ENCODE results near the gene BMP6.

BMP6 gene

DNA sequence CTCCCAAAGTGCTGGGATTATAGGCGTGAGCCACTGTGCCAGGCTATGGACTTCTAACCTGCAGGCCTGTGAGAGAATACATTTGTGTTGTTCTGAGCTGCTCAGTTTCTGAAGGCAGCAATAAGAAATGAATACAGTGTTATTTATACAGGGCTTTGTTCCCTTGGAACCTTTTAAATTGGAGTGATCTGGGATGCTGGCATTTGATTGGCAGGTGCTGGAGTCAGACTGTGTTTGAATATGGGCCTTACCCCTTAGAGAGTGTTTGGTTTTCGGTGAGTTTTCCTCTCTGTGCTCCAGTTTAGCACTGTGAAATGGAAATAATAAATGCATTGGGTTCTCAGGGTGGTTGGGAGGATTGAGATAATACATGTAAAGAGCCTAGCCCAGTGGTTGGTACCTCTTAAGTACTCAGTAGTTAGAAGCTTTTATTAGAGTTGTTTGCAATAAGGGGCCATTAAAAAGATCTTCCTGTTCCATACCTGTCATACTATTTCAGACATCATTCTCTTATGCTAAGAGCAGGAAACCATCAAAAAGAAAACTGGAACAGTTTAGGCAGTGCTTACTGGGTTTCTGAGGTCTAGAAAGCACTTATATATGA, 22.1 kb downstream of the BMP6 start:
- no peak for DNase-seq (ENCODE audit: low read depth)

DNA sequence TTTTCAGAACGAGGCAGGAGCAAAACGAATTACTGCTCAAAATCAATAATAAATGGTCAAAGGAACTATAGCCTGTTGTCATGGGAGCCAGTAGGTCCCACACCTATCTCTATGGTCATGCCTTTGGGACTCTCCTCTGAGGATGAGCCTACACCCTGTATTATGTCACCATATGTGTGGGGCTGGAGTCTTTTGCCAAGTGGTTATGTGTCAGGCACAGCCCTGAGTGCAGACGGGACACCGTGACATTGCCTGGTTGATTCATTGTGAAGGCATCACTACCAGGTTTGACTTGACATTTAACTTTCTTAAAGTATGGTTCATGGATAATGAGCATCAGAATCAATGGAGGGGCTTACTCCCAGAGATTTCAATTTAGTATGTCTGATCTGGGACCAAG, 23.6 kb downstream of the BMP6 start:
- DNase-seq (ENCODE audit: low read depth) = no peak

DNA sequence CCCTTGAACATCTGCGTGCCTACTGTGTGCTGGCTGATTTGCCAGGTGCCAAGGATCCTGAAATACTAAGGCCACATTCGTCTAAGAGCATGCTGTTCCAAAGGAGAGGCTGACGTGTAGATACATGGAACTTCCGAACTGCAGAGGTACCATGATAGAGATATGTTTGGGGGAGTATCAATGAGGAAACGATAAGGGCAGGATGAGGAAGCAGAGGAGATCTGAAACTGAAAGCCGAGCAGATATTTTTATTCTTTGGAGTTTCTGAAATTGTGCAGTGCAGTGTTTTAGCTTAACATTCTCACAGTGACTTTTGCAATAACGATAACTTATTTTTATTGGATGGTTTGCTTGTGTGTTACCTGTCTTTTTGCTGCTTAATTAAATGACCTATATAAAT, 24.3 kb downstream of the BMP6 start:
- no peak for DNase-seq (ENCODE audit: low read depth)

DNA sequence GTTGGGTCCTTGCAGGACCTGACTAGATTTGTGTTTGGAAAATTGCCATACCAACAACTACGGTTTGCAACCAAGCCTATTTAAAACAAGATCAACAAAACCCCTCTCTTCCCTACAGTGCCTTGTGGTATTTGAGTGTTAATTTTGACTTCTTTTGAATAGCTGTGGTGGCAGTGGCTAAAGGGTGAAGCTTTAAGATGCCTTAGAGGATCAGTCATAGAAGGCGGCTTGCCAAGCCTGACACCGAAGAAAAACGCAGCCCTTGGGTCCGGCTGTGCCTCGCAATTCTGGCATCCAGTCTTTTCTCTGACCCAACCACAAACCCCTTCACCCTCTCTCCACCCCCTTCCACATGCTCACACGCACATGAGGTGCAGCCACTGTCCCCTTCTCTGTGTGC, 32.6 kb downstream of the BMP6 start:
- DNase-seq (ENCODE audit: low read depth) = no peak

DNA sequence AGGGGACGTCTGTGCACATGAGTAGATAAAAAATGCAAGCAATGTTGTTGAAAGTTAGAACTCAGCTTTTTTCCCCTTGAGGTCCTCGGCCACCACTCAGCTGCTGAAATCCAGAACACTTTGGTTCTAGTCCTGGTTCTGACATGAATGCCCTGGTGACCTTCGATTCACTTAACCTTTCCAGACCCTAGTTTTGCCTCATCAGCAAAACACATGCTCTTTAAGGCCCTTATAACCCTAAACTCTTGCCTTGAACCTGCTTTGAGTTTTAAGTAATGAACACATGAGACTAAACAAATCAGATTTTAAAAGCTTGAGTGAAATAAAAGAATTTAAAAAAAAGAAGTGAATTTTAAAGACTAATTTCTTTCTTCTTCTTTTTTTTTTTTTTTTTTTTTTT, 33.4 kb downstream of the BMP6 start:
- no peak for DNase-seq (ENCODE audit: low read depth)

DNA sequence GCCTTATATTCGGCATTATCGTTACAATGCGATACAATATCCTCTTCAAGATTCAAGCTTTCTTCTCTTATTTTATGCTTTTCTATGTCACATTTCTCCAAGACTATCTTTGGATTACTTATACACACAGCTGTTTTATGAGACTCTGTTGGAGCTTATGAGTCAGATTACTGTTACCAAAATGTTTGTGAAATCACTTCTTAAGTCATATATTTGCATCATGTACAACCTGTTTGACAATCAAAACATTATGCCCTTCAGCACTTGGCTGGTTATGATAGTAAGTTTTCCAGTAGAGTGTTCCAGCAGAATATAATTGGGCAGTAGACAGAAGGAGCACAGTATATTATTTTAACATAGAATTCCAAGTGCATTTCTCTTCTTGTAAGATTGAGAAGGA, 35.2 kb downstream of the BMP6 start:
- DNase-seq (ENCODE audit: low read depth) = no peak

DNA sequence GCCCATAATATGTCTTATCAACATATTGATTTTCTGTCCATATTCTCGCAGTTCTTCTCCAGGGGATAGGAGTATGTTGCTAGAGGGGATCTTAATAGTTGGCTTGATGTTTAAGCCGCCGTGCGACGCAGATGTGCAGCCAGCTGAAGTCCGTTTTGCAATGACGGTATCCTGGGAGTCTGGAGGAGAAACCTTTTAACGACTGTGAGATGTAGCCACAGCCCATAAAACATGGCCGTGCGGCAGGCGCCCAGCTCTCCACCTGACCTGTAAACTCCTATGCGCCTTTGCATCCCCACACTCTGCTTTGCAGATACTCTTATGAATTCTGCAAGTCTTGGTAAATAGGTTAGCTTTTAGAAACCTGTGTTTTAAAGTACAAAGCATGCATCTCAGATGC, 36.9 kb downstream of the BMP6 start:
- no peak for DNase-seq (ENCODE audit: low read depth)

DNA sequence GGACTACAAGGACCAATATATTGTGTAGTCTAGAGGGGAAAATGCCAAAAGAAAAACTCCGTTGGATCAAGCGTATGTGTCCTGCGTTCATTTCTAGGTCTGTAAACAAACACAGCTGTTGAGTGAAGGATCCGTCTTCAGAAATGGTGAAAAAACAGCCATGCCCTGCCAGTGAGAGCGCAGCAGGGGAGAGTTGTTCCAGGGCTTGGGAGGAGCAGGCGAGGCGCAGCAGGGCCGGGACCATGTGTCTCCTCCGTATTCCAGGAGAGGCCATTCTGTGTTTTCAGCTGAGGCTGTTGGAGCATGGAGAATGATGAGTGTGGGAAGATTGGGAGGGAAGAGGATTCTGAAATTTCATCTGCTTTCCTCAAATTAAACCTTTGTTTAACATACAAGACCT, 38.0 kb downstream of the BMP6 start:
- DNase-seq (ENCODE audit: low read depth) = no peak

DNA sequence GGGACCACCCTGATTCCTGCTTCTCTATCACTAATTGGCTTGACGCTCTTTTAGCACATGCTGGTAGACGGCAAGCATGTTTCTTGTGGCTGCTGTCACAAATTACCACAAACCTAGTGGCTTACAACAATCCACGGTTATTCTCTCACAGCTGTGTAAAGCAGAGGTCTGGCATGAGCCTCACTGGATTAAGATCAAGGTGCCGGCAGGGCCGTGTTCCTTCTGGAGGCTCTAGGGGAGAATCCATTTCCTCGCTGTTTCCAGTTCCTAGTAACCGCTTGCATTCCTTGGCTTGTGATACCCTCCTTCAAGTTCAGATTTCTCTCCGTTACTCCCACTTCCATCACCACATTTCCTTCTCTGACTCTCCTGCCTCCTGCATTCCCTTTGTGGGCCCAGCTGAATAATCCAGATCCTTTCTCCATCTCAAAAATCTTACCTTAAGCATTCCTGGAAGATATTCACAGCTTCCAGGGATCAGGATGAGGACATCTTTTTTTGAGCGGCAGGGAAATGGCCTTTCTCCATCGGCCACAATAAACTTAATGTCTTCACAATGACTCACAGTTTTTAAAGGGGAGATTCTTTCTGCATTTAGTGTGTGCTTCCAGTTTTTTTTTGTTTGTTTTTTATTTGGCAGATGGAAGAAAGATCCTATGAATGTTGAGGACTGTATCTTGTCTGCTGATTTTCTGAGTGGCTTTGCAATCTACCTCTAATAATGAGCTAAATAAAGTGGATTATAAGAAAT, 39.9 kb downstream of the BMP6 start:
- DNase-seq (ENCODE audit: low read depth) = no peak

DNA sequence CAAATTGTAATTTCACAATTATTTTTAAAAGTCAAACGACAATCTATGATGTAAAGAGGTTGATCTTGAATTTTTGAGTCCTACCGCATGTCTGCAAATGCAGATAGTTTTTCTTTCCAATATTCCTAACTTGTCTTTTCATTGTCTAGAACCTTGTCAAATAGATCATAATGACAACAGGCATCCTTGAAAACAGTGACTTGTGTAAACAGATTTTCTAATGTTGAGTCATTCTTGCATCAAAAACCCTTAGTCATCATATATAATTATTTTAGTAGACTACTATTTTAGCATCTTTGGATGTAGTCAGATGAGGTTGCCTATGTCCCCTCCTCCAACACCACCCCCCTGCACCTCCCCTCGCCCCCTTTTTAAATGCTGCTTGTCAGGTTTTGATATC, 43.8 kb downstream of the BMP6 start:
- DNase-seq (ENCODE audit: low read depth) = no peak

DNA sequence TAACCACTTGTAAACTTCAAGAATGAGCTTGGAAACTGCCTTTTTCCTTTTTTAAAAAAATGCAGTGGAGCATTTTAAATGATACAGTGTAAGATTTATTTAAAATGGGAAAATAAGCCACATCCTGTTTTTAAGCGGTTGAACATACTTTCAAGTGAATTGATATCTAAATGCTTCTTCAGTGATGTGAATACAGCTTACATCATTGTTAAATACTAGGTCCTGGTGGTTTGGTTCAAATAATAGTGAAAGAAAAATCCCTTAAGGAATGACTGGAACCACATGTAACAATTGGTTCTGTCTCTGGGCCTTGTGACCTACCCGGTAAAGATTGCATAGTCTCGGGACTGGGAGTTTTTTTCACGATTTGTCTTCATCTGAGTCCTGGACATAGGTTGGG, 44.2 kb downstream of the BMP6 start:
- DNase-seq (ENCODE audit: low read depth) = no peak

DNA sequence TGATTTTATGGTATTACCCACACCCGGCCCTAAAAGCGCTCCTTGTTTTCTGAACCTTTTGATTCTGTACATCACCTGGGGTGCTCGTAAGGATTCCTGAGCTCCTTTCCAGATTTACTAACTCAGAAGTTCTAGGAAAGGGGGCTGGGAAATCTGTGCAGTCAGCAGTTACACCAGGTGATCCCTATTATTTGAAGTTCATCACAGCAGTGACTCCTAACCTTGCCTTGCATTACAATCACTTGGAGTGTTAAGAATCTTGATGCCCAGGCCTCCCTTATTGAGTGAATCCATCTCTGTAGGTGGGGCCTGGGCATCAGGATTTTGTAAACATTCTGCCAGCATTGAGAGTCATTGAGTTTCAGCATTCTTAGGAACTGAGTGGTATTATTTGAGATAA, 44.7 kb downstream of the BMP6 start:
- DNase-seq (ENCODE audit: low read depth) = no peak

DNA sequence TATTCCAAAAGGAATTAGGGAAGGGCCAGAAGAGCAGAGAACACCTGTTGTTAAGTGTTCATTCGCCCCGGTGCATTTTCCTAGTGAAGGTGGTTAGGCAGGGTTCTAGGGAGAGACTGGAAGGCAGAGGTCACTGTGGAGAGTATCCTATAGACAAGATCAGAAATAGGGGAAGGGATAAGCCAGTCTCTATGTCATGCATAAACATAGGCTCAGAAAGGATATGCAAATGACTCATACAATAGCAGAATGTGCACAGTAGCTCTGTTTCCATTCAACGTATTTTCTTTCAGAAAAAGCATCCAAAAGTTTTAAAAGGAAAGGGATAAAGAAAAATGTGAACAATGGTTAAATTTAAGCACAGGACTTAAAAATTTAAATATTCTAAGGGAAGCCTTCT, 47.4 kb downstream of the BMP6 start:
- DNase-seq (ENCODE audit: low read depth) = no peak

DNA sequence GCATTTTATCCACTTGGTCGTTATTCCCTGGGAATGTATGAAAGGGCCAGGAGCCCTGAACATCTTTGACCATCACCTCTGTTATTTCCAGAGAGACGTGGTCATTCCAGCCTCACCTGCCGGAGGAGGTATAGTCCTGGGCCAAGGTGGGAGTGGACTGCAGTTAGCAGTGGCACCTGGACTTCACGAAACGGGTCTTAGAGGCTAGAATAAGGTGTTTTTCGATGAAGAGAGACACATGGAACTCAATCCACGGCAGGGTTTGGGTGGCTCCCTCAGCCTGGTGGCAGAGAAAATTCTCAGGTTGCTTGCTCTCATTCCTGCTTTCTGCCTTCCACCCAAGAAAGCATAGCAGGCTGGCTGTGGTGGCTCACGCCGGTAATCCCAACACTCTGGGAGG, 48.0 kb downstream of the BMP6 start:
- DNase-seq (ENCODE audit: low read depth) = no peak

DNA sequence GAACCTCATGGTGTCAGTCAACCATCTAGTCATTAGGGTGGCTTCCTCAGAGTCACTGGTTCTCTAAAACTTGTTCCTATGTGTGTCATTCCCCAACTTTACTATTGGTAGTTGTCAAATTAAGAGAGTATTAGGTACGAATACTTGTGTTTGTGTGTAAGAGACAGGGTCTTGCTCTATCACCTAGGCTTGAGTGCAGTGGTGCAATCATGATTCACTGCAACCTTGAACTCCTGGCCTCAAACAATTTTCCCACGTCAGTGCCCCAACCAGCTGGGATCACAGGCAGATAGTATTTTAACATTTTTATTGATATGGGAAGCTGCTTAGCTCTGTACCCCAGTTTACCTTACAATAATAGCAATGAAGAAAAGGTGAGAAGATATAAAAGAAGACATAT, 50.6 kb downstream of the BMP6 start:
- DNase-seq (ENCODE audit: low read depth) = no peak

DNA sequence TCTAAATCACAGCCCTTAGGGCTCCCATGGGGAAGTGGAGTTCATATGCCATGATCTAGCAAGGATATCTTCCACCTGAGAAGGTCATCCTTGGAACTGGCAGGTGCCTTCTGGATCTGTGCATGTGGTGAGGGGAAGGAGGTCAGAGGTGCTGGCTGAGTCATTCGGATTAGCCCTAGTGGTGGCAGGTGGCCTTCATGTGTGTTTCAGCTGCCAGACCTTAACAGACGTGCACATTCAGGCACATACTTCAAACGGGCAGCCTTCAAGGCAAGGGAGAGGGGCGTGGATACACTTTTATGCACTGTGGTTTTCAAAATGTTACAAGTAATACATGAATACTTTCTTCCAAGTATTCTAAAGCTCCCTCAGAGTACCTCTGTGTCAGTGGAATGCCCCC, 51.2 kb downstream of the BMP6 start:
- no peak for DNase-seq (ENCODE audit: low read depth)

DNA sequence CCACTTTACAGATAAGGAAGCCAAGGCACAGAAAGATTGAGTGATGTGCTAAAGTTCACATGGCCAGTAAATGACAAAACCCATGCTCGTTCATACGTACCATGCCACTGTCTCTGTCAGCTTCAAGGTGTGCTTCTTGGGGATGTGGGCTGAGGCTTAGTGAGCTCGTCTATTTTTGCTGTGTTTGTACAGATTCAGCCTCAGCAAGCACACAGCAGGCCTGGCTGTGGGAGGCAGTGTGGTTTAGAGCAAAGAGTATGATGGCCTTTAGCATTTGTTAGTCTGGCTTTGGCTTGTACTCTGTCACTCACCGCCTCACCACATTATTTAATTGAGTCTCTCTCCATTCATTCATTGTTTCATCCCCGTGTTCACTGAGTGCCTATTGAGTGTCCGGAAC, 55.3 kb downstream of the BMP6 start:
- no peak for DNase-seq (ENCODE audit: low read depth)

DNA sequence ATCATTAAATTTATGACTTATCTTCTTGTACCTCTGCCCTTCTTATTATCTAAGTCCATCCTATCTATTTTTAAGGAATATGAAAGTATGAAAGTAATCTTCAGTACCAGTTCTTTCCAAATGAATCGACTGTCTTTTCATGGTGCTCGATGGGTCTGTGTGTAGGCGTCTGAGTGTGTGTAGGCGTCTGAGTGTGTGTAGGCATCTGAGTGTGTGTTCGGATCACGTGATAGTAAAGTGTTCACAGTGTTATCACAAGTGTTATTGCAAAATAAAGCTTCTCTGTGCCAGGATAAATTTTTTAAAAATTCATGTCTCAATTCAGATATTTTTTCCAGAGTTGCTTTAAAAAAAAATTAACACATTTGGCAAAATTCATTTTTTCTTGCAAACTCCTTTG, 58.3 kb downstream of the BMP6 start:
- DNase-seq (ENCODE audit: low read depth) = no peak

DNA sequence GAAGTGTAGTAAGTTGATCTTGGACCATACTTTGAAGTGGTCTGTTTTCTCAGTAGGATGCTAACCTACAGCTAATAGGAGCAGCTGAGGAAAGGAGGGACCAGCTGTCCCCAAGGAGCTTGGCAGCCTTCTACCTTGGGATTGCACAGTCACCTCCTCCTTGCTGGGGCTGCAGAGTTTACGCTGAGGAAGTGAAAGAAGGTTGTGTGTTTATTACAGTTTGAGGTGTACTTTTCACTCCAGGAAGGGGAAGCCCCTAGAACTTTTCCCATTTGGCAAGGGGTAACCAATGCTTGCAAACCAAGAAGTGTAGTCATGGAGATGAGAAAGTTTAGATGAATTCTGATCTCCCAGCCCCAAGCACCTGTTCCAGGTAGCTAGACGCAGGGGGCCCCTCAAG, 58.8 kb downstream of the BMP6 start:
- DNase-seq (ENCODE audit: low read depth) = no peak

DNA sequence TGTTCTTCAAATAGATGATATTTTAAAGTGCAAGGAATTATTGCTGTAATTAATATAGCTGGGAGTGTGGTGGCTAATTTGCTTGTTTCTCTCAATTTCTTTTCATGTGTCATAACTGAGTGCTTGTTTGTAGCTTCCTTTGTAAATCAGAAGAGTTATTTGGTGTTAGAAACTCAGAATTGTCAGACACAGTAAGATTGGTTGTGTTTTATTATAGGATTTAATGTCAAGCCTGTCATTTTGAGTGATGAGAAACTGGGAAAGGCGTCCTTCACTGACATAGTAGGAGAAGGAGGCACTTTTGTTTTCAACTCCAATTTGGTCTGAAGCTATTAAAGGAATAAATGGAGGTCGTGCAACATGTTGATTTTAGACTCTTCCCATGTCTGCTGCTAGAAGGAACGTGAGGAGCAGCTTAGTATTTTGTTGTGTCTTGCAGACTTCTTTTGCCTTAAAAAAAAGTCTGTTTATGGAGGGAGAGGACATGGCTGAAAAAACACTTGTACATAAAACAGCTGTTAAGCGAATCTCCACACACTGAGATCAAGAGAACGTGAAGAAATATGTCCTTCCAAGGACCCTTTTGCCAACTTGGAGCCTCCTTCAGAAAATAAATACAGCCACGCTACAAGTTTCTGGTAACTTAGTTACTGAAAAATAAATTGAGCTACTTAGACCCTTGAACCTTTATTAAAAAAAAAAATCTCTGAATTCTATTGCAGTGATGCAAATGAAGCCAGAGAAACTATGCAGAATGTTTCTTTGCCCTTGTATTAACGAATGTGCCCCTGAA, 59.5 kb downstream of the BMP6 start:
- DNase-seq (ENCODE audit: low read depth) = no peak

DNA sequence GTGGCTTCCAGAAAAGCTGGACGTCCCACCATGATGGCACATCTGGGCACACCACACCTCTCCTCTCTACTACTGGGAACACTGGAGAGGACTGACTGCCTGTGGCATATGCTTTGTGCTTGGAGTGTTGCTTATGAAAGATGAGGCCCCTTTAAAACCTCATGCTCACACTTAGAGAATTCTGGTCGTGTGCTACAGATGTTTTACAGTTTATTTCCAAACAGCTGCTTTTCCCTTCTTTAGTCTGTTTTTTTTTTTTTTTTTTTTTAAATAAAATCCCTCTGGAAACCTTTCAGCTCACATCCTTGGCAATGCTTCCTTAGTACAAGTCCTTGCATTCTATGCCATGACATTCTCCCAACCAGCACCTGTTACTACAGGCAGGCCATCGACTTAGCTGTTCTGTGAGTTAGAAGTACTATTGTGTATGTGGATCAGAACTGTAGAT, 60.3 kb downstream of the BMP6 start:
- DNase-seq (ENCODE audit: low read depth) = no peak

DNA sequence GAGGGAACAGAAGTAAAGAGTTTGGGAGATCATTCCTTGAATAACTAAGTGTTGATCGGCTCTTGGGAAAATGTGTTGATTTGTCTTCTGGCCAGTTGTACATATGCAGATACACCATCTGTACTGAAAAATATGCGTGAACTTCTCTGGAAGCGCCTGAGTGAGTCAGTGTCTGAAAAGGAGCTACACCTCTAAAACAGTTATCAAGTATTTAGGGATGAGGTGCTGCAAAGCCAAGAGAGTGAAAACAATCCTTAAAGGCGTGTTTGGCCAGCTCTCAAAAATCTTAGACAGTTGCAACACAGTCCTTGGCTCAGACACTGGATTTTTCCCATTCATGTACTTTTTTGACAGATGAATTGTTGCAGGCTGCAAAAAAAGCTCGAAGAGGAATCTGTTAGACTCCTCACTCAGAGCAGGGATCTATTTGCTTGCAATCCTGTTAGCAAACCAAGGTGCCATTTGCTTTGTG, 61.3 kb downstream of the BMP6 start:
- DNase-seq (ENCODE audit: low read depth) = no peak

DNA sequence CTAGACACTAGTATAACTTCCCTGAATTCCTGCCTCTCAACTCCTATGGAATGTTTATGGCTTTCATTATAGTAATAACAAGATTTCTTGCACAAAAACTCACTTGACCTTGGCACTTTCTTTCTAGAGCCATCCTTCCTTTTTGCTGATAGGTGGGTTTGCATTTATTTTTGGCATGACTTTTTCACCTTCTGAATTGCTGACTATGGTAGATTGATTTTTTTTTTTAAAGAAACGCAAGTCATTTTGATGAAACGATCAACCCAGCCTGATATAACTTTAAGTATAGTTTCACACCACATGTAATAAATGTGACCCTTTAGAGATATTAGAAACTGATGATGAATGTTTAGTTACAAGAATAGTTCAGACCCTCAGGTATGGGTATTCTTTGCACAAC, 61.8 kb downstream of the BMP6 start:
- no peak for DNase-seq (ENCODE audit: low read depth)
